ENCODE results near the gene ZHX3. TPM values are rescaled to one million over a fixed set of nuclear protein-coding genes. Genes with fewer than 3 reads are reported as not detected.

Gene ZHX3
- total and polyA plus RNA-seq, 9 of the 15 experiments (the other 6 are each of a cell fraction or from before 2014, with no cell fraction given) = 0.80 to 14.6 (median 4.9) TPM

GRCh38 chr20:41290804-41291389, 26.6 kb downstream of the ZHX3 start (continued):
- no peak for TF ChIP-seq TFAM (CRISPR knock-in tag; conservative IDR thresholded peaks at IDR 0.05)
- TF ChIP-seq PYGO2 (tag; IDR thresholded peaks at IDR 0.05) = no peak
- TF ChIP-seq GTF3C2 (IDR thresholded peaks at IDR 0.05; ENCODE audit: borderline replicate concordance, extremely low read depth, insufficient read length) = no peak
- TF ChIP-seq HMG20B (CRISPR knock-in tag; IDR thresholded peaks at IDR 0.05) = no peak
- TF ChIP-seq RFX5 (IDR thresholded peaks at IDR 0.05; ENCODE audit: low read depth, low read length) = no peak
- no peak for TF ChIP-seq AFF4 (CRISPR knock-in tag; IDR thresholded peaks at IDR 0.05)
- no peak for TF ChIP-seq ILF3 (IDR thresholded peaks at IDR 0.05; ENCODE audit: borderline replicate concordance)
